T-helper 2 cell treated with Interferon-gamma antibody and Interleukin-4, amounts not matched to agents 5 μg/mL and 100 μg/mL, for 36 hours (primary cell): ENCODE measurements around the gene SELE.
"Not testable (repeated sequence)": the region's sequence is repeated elsewhere in the genome, so short reads cannot be mapped to it uniquely, and the experiment has no call there.

Source experiments
- DNase-seq: peaks from one replicate; pipeline ENCODE4 v3.0.0; 2021; ENCODE audit warnings: low spot score
- H3K27ac Mint-ChIP-seq: one replicate; pipeline ENCODE4 v1.8.0; 2021; ENCODE audit warnings: mild to moderate bottlenecking, mixed read lengths
- H3K27me3 Mint-ChIP-seq: one replicate; pipeline ENCODE4 v1.8.0; 2021; ENCODE audit warnings: low read depth, mixed read lengths
- H3K36me3 Mint-ChIP-seq: one replicate; pipeline ENCODE4 v1.8.0; 2021; ENCODE audit warnings: low read depth, mixed read lengths
- H3K4me1 Mint-ChIP-seq: one replicate; pipeline ENCODE4 v1.8.0; 2021; ENCODE audit warnings: low read depth, mixed read lengths
- H3K4me3 Mint-ChIP-seq: one replicate; pipeline ENCODE4 v1.8.0; 2022; ENCODE audit warnings: mild to moderate bottlenecking, moderate library complexity, mixed read lengths
- H3K9me3 Mint-ChIP-seq: one replicate; pipeline ENCODE4 v1.8.0; 2021; ENCODE audit warnings: mixed read lengths

Gene SELE

DNA sequence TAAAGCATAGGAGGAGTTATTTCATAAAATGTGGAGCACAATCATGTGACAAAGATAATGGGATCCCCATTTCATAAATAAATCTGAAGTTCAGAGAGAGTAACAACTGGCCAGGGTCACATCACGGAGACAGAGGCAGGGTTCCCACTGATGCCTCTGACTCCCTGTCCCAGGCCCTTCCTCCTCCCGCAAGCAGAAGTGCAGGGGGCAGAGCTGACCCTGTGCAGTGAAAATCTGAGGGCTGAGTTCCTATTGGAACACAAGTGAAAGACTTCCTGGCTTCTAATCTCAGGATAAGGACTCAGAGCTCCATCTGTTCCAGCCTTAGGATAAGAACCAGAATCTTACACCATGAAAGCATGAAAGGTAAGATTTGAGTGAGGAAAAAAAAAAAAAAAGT lies 44.5 kb downstream of the SELE start:
- H3K4me3 Mint-ChIP-seq: no peak overlapping the region
- H3K27ac Mint-ChIP-seq: peak overlapping the region; percentile 39
- peaks cover 41% of the 10 kb centered on the region for H3K36me3 Mint-ChIP-seq
- H3K4me1 Mint-ChIP-seq: peaks cover 50% of the 10 kb centered on the region
- no peaks in the 10 kb centered on the region for H3K9me3 Mint-ChIP-seq
- H3K27me3 Mint-ChIP-seq: no peaks in the 10 kb centered on the region
- DNase-seq: no peak

DNA sequence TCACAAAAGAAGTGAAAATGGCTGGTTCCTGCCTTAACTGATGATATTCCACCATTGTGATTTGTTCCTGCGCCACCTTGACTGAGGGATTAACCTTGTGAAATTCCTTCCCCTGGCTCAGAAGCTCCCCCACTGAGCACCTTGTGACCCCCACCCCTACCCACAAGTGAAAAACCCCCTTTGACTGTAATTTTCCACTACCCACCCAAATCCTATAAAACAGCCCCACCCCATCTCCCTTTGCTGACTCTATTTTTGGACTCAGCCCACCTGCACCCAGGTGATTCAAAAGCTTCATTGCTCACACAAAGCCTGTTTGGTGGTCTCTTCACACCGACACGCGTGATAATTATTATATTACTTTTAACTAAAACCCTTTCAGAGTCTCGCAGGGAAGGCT lies 45.5 kb downstream of the SELE start:
- H3K27me3 Mint-ChIP-seq, DNase-seq, H3K27ac Mint-ChIP-seq, H3K9me3 Mint-ChIP-seq, H3K4me3 Mint-ChIP-seq: not testable (repeated sequence)
- H3K36me3 Mint-ChIP-seq: peaks cover 31% of the 10 kb centered on the region
- peaks cover 40% of the 10 kb centered on the region for H3K4me1 Mint-ChIP-seq

- Mint-ChIP-seq H3K9me3 (no peaks in the 10 kb centered on the region), H3K27me3 (no peaks in the 10 kb centered on the region), H3K4me3 (no peak overlapping the region), H3K36me3 (peaks cover under 1% of the 10 kb centered on the region), H3K4me1 (peaks cover 25% of the 10 kb centered on the region), H3K27ac (no peak overlapping the region)
- no peak for DNase-seq
These were observed 50.2 kb downstream of the SELE start for GRCh38 chr1:169683661-169684060.

DNA sequence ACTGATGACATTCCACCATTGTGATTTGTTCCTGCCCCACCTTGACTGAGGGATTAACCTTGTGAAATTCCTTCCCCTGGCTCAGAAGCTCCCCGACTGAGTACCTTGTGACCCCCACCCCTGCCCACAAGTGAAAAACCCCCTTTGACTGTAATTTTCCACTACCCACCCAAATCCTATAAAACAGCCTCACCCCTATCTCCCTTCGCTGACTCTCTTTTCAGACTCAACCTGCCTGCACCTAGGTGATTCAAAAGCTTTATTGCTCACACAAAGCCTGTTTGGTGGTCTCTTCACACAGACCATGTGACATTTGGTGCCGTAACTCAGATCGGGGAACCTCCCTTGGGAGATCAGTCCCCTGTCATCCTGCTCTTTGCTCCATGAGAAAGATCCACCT lies 50.7 kb downstream of the SELE start:
- not testable (repeated sequence) for H3K4me3 Mint-ChIP-seq, H3K27ac Mint-ChIP-seq, H3K9me3 Mint-ChIP-seq, H3K27me3 Mint-ChIP-seq, H3K36me3 Mint-ChIP-seq, DNase-seq
- H3K4me1 Mint-ChIP-seq: peaks cover 25% of the 10 kb centered on the region

DNA sequence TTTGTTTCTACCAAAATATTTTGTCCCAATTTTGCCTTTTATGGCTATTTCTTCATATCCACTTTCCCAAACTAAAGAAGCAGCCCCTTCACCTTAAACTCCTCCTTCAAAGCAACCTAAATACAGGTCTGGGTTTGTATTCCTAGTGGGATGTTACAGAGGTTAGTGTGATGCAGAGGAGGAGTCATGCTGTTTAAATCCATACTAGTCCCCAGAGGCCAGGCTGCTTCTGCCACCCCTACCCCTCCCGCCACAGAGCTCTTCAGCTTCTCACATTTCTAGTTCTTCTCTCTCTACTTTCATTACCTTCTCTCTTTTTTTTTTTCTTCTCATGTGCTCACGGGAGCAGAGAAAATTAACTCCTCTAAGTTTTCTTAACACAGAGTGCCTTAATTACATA lies 51.8 kb downstream of the SELE start:
- Mint-ChIP-seq H3K4me1 (peaks cover 31% of the 10 kb centered on the region), H3K36me3 (no peaks in the 10 kb centered on the region), H3K4me3 (no peak overlapping the region), H3K9me3 (no peaks in the 10 kb centered on the region), H3K27me3 (no peaks in the 10 kb centered on the region), H3K27ac (no peak overlapping the region)
- no peak for DNase-seq

DNA sequence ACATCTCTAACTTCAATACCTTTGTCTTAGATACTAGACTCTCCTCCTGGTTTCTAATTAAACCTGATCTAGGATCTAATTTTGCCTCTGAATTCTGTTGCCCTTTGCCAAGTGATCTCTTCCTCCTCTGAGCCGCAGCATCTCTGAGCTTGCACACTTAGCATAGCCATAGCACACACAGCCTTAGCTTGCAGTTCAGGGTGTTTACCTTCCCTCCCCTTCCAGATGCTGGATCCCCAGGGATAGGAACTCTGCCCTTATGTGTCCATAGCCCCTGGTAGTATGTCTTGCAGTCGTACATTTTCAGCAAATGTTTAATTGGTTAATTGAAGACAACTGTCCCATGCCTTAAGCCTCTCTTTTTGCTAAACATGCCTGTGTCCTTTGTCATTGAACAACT lies 52.7 kb downstream of the SELE start:
- H3K4me1 Mint-ChIP-seq: peaks cover 39% of the 10 kb centered on the region
- peak overlapping the region; percentile 47 for H3K4me3 Mint-ChIP-seq
- no peaks in the 10 kb centered on the region for H3K36me3 Mint-ChIP-seq
- no peak for DNase-seq
- H3K9me3 Mint-ChIP-seq: no peaks in the 10 kb centered on the region
- H3K27me3 Mint-ChIP-seq: no peaks in the 10 kb centered on the region
- H3K27ac Mint-ChIP-seq: peak overlapping the region; percentile 32

DNA sequence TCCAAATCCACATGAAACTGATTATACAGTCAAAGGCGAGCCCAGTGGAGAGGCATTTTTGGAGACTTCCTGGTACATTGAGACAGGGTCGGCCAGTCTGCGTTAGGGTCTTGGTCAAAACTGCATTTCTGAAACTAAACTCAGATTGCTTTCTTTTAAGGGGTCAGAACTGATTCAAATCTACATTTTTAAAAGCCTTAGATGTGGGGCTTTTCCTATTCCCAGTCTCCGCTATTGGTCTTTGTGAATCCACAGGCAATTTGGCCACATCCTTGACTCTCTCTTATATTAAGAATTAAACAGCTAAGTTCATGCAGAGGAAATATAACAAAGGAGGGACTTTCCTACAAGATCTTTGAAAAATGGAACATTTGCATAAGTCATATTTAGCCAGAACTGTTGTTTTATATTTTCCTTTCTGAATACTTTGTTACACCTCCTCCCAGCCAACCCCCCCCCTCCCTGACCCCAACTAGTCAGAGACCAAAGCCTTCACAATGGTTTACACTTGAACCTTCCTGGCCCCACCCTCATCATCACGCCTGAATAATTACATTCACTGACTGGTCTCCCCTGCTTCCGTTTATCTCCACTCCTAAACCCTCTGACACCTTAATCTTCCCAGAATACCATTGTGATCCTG lies 53.4 kb downstream of the SELE start:
- H3K27ac Mint-ChIP-seq: peak overlapping the region; percentile 32
- peak overlapping the region; percentile 47 for H3K4me3 Mint-ChIP-seq
- DNase-seq: peak; percentile 47
- no peaks in the 10 kb centered on the region for H3K27me3 Mint-ChIP-seq
- H3K9me3 Mint-ChIP-seq: no peaks in the 10 kb centered on the region
- H3K4me1 Mint-ChIP-seq: peaks cover 43% of the 10 kb centered on the region
- no peaks in the 10 kb centered on the region for H3K36me3 Mint-ChIP-seq

- no peak for DNase-seq
- H3K27me3 Mint-ChIP-seq: no peaks in the 10 kb centered on the region
- no peaks in the 10 kb centered on the region for H3K36me3 Mint-ChIP-seq
- H3K4me1 Mint-ChIP-seq: peaks cover 45% of the 10 kb centered on the region
- no peak overlapping the region for H3K4me3 Mint-ChIP-seq
- H3K27ac Mint-ChIP-seq: no peak overlapping the region
- no peaks in the 10 kb centered on the region for H3K9me3 Mint-ChIP-seq
These were observed 54.2 kb downstream of the SELE start for GRCh38 chr1:169679692-169680091.

- peaks cover 8% of the 10 kb centered on the region for H3K9me3 Mint-ChIP-seq
- peaks cover 5% of the 10 kb centered on the region for H3K36me3 Mint-ChIP-seq
- peaks cover 34% of the 10 kb centered on the region for H3K4me1 Mint-ChIP-seq
- no peaks in the 10 kb centered on the region for H3K27me3 Mint-ChIP-seq
- no peak for DNase-seq
- H3K27ac Mint-ChIP-seq: no peak overlapping the region
- no peak overlapping the region for H3K4me3 Mint-ChIP-seq
These were observed 57.9 kb downstream of the SELE start for GRCh38 chr1:169676001-169676400.
